ENCODE measurements around the gene RPRD1B. TPM values are rescaled to one million over a fixed set of nuclear protein-coding genes. Genes with fewer than 3 reads are reported as not detected.

RPRD1B gene
- polyA plus RNA-seq, 6 donors from 2014 or later = 2.8 to 4.4 (median 4.2) TPM; not detected in 1

DNA sequence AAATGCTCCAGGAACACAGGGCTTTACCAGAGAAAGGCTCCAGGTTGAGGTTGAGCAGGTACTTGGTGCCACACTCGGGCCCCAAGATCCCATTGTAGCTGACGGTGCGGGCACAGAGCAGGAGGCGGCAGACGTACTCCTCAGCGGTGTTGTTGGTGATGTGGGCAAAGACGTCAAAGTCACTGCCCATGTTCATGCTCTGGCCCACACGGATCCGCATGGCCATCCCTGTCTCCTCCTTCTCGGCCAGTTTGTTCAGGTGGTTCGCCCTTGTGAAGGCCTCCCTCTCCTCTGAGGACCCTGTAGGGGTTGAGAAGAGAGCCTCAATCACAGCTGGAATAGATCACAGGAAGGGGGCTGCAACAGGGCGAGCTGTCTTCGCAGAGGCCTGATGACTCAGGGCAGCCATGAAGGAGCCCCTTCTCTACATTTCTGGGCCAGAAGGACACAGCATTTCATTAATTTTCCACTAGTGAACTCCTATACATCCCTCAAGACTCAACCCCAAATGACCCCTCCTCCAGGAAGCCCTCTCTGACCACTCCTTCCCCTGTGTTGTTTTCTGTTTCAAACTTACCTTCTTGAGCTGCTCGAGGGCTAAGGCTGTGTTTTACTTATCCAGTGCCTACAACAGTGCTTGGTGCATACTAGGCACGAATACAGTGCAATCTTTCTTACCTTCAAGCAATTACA is 104.7 kb downstream of the RPRD1B start:
- Mint-ChIP-seq H3K4me1 (peaks cover 0 to 4% (median 0%) of the 10 kb centered on the region in 3 donors), H3K36me3 (no peaks in the 10 kb centered on the region), H3K27me3 (peaks cover 0 to 10% (median 3%) of the 10 kb centered on the region in 3 donors), H3K9me3 (no peaks in the 10 kb centered on the region), H3K27ac (peak overlapping the region in 1 of 6 donors; percentile 27), H3K4me3 (no peak overlapping the region)
- DNase-seq (no peak), ATAC-seq (ENCODE audit: low read depth in 2 of 2) (no peak)

DNA sequence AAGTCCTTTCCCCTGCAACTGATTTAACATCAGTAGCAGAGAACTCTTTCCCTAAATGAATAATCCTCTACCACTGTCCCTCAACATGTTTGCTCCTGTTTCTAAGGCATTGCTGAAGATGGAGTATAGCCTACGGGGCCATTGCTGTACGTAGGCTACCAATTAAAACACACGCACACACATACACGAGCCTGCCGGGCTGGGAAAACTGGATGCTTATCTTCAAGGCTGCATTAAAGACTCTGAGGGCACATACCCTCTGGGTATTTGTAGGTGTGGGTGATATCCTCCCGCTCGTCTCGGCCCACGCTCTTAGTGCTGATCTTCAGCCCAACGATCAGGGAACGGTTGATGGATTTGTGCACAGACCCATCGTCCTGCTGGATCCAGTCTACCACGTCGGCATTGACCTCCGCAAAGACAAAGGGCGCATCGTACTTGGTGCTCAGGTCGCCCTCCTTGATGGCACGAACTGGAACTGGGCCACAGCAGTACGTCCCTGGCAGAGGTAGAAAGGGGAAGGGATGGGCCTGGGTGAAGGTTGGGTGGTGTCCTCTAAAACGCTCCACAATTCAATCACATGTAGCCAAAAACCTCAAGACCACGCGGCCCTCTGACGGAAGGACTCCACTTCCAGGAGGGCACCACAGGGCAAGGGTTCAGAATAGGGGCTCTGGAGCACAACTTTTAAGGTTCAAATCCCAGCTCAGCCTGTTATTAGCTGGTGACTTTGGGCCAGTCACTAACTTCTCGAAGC is 105.8 kb downstream of the RPRD1B start:
- Mint-ChIP-seq H3K27ac (no peak overlapping the region), H3K27me3 (peaks cover 0 to 10% (median 3%) of the 10 kb centered on the region in 3 donors), H3K9me3 (no peaks in the 10 kb centered on the region), H3K4me1 (peaks cover 0 to 5% (median 4%) of the 10 kb centered on the region in 3 donors), H3K4me3 (no peak overlapping the region), H3K36me3 (no peaks in the 10 kb centered on the region)
- DNase-seq (no peak), ATAC-seq (ENCODE audit: low read depth in 2 of 2) (no peak)

DNA sequence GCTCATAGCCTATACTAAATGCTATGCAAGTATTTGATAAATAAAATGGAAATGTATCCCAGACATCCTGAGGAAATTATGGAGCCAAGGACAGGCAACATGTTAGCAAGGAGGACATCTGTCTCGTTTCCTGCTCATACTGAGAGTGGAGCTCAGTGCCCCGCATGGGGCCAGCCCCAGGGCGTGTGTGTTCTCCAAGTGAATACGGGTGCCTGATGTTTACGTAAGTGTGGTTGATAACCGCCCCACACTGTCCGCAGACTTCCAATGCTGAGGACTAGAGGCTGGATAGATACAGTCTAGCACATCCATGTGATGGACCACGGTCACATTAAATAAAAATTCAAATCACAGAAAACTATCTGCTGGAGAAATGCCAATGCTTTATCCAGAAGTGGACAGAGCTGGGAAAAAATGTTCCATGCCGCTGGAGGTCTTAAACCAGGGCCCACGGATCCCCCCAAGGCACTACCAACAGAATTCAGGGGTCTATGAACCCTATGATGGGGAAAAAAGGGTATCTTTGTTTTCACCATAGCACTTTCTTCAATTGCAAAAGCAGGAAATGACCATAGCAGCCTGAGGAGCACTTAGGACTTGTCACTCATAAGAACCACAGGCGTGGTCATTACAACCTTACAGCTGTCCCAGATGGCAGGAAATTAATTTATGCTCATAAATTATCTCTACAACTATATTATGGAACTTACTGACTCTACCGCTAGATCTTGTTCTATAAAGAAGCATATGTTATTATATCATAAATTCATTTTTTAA is 106.6 kb downstream of the RPRD1B start:
- no peaks in the 10 kb centered on the region for H3K36me3 Mint-ChIP-seq
- H3K4me1 Mint-ChIP-seq = peaks cover 0 to 5% (median 4%) of the 10 kb centered on the region in 3 donors
- peaks cover 0 to 10% (median 0%) of the 10 kb centered on the region in 3 donors for H3K27me3 Mint-ChIP-seq
- ATAC-seq (ENCODE audit: low read depth in 2 of 2) (no peak), DNase-seq (no peak)
- H3K4me3 Mint-ChIP-seq = peak overlapping the region in 1 of 8 donors; percentile 60
- H3K9me3 Mint-ChIP-seq = no peaks in the 10 kb centered on the region
- H3K27ac Mint-ChIP-seq = peak overlapping the region in 1 of 6 donors; percentile 72

DNA sequence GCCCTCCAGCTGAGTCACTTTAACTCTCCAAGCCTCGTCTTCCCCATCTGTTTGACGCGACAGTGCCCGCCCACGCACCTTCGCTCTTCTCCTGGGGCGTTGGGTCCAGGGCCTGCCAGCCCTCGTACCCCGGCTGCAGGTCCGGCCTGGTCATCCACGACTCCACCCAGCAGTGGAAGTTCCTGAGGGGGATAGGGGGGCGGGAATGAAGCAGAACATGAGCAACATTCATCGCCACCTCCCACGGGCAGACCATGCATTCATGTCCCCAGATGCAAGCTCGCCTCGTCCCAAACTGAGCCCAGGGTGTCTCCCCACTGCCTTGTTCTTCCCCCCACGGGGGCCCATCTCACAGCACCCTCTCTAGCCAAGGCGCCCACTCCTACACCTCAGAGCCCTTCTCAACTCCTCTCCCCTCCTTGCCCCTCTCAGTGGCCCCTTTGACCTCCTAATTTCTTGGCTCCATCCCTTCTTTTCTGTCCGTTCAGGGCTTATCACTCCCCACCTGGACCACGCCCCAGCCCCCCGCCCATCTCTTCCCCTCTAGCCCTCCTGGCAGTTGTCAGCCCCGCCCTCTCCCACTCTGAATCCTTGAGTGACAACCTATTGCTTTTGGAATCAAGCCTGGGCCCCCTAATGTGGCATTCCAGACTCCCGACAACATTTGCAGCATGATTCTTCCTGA is 107.8 kb downstream of the RPRD1B start:
- ATAC-seq (ENCODE audit: low read depth in 2 of 2) (no peak), DNase-seq (no peak)
- Mint-ChIP-seq H3K9me3 (no peaks in the 10 kb centered on the region), H3K36me3 (no peaks in the 10 kb centered on the region), H3K4me1 (peaks cover 0 to 5% (median 4%) of the 10 kb centered on the region in 3 donors), H3K27ac (no peak overlapping the region), H3K4me3 (no peak overlapping the region), H3K27me3 (peaks cover 0 to 10% (median 4%) of the 10 kb centered on the region in 3 donors)

Other genes starting within 250 kb of the RPRD1B start
- gene VSTM2L, start 130.6 kb upstream of the RPRD1B start, polyA plus RNA-seq (ENCODE audit: low read depth in 6 of 6) = not detected
- gene TTI1, start 290 bp upstream of the RPRD1B start, polyA plus RNA-seq (ENCODE audit: low read depth in 6 of 6) = 10 to 100 TPM in 5 of 6 donors, 1 to 10 TPM in 1; 2.2 to 21.4 (median 16.9) TPM
- under 1 TPM in 2 of 6 donors, not detected in 4; 0.21 to 0.29 TPM for gene TGM2, start 131.5 kb downstream of the RPRD1B start, polyA plus RNA-seq (ENCODE audit: low read depth in 6 of 6)
- not detected for gene KIAA1755, start 227.0 kb downstream of the RPRD1B start, polyA plus RNA-seq (ENCODE audit: low read depth in 6 of 6)